ENCODE measurements around the gene NRF1.

Gene NRF1

GRCh38 chr7:129764247-129765084, 152.9 kb downstream of the NRF1 start:
- ChIA-PET CTCF (interaction anchor here (0.6 kb wide), 1 partner anchor 62 kb away, joined by 3 read pairs; no protein-coding TSS in a partner anchor), POLR2A (no interaction called here)
- DNase-seq (ENCODE audit: extremely low spot score) = no peak
- no peak for TF ChIP-seq NFRKB (IDR thresholded peaks at IDR 0.05)
- no peak for TF ChIP-seq FOXA1 (IDR thresholded peaks at IDR 0.05)
- no peak for TF ChIP-seq ELF4 (IDR thresholded peaks at IDR 0.05)
- TF ChIP-seq ZNF384 (IDR thresholded peaks at IDR 0.05) = no peak
- TF ChIP-seq, protein P1, sequence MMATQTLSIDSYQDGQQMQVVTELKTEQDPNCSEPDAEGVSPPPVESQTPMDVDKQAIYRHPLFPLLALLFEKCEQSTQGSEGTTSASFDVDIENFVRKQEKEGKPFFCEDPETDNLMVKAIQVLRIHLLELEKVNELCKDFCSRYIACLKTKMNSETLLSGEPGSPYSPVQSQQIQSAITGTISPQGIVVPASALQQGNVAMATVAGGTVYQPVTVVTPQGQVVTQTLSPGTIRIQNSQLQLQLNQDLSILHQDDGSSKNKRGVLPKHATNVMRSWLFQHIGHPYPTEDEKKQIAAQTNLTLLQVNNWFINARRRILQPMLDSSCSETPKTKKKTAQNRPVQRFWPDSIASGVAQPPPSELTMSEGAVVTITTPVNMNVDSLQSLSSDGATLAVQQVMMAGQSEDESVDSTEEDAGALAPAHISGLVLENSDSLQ (IDR thresholded peaks at IDR 0.05) = no peak
- TF ChIP-seq L3MBTL2 (conservative IDR thresholded peaks at IDR 0.05) = no peak
- no peak for TF ChIP-seq TARDBP (IDR thresholded peaks at IDR 0.05)
- TF ChIP-seq BHLHE40 (IDR thresholded peaks at IDR 0.05; ENCODE audit: borderline replicate concordance) = no peak
- TF ChIP-seq FOXK2 (IDR thresholded peaks at IDR 0.05) = no peak
- no peak for TF ChIP-seq SP1 (IDR thresholded peaks at IDR 0.05)

DNA sequence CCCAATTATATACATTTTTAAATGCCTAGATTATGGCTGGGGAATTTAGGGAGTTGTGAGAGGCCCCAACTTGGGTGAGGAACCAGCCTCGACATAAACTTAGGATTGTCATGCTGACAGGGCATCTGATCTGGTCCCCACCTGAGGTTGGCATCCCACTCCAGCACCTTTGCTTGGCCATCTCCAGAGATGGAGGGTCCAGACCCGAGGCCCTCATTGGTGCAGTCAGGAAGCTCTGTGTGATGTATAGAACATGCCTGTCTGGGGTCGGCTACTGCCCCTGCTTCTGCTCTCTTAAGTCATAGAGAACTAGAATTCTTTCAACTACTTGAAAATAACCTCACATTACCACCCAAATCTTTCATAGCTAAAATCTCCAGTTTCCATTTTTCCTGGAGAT, 153.8 kb downstream of the NRF1 start:
- no peak for TF ChIP-seq BHLHE40 (IDR thresholded peaks at IDR 0.05; ENCODE audit: borderline replicate concordance)
- TF ChIP-seq ARNT (IDR thresholded peaks at IDR 0.05) = no peak
- ChIA-PET CTCF (interaction anchor here (0.7 kb wide), 1 partner anchor 15 kb away, joined by 3 read pairs; no protein-coding TSS in a partner anchor), POLR2A (no interaction called here)
- no peak for DNase-seq (ENCODE audit: extremely low spot score)

DNA sequence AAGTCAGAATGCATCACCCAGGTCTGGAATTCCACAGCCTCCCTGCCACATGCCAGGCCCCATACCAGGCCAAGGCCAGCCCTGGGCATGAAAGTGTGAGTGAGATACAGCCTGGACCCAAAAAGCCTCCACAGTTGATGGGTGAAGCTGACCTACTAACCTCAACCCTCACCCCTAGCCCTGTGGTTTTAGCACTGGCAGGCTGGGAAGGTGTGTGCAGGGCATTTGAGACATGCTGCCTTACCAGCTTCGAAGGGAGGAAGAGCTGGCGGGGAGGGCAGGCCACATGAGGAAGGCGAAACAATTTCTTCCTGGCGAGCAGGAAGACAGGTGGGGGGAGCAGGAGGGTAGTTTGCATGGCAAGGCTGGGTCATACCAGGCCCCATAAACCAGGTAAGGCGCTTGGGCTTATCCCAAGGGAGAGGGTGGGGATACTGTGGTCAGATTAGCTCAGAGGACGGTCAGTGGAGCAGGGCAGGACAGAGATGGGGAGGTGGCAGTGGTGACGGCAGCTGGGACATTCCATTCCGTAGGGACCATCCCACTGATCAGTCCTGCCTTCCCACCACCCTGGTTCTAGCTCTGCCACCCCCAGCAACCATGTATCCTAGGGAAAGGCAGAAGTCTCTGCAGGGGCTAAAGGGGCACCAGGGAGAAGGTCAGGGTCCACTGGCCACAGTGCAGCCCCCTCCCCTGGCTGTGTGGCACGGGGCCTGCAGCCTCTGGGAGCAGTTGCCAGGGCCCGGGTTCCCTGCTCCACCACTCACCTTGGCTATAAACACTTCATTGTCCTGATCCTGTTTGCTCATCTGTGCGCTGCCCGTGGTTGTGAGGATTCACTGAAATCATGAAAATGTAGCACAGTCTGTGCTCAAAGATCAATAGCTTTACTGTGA, 155.8 kb downstream of the NRF1 start:
- ChIA-PET CTCF (no interaction called here), POLR2A (no interaction called here)
- no peak for DNase-seq (ENCODE audit: extremely low spot score)

DNA sequence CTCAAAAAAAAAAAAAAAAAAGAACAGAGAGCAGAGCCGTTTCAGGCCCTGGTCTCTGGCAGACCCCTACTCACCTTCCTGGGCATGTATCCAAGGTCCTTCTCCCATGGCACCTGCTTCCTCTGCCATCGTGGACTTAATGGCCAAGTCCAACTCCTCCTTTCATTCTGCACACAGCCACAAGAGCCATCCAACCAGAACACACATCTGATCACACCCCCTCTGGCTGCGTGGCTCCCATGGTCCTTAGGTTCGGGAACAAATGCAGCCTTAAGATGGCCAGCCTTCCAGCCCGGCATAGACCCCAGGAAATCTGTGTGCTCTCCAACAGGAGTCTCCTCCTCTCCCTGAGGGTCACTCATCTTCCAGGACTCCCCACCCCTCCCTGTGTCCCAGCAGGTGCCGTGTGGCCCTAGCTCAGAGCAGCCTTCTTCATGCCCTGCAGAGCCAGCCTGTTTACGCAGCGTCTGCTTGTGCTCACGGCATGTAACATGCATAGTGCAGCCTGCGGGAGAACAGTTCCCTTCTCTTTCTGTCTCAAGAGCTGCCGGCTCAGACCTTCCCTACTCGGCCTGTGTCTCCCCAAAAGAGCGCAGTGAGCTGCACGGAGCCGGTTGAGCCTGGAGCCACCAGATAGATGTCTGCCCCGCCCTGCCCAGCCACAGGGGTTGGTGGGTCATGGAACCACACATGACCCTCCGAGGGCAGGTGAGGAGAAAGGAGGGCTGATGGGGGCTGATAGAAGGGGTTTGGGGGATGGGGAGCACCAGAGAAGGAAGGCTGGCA, 157.3 kb downstream of the NRF1 start:
- TF ChIP-seq HDGF (IDR thresholded peaks at IDR 0.05; ENCODE audit: borderline replicate concordance) (no peak), FOXA1 (IDR thresholded peaks at IDR 0.05) (no peak), ELF4 (IDR thresholded peaks at IDR 0.05) (no peak), NFRKB (IDR thresholded peaks at IDR 0.05) (no peak), CTBP1 (IDR thresholded peaks at IDR 0.05; ENCODE audit: borderline replicate concordance) (no peak), FOXM1 (IDR thresholded peaks at IDR 0.05; ENCODE audit: borderline replicate concordance) (no peak), ZNF384 (IDR thresholded peaks at IDR 0.05) (no peak), SP1 (IDR thresholded peaks at IDR 0.05) (no peak), SUZ12 (IDR thresholded peaks at IDR 0.05) (no peak), FOXK2 (IDR thresholded peaks at IDR 0.05) (no peak), BHLHE40 (IDR thresholded peaks at IDR 0.05; ENCODE audit: borderline replicate concordance) (no peak), ARNT (IDR thresholded peaks at IDR 0.05) (no peak), L3MBTL2 (conservative IDR thresholded peaks at IDR 0.05) (no peak), LEF1 (IDR thresholded peaks at IDR 0.05; ENCODE audit: borderline replicate concordance) (no peak)
- TF ChIP-seq, protein P1 (IDR thresholded peaks at IDR 0.05) = no peak
- ChIA-PET POLR2A (no interaction called here), CTCF (no interaction called here)
- DNase-seq (ENCODE audit: extremely low spot score) = no peak

More for the DNA sequence above, 155.8 kb downstream of the NRF1 start:
- TF ChIP-seq CTBP1 (IDR thresholded peaks at IDR 0.05; ENCODE audit: borderline replicate concordance) = no peak

DNA sequence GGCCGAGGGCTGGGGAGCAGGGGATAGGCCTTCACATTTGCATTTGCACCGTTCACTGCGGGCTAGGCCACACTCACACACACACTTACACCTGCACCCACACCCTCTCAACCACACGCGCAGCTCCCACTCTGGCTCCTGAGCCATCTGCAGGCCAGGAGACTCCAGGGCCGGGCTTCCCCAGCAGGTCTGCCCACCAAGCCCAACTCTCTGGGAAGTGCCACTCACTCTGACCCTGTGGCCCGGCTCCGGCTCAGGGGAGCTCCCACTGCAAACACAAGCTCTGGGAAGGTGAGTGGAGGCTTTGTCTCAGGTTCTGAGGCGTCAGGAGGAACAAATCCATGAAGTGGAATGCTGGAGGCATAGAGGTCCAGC, 157.9 kb downstream of the NRF1 start:
- TF ChIP-seq CTBP1 (IDR thresholded peaks at IDR 0.05; ENCODE audit: borderline replicate concordance) (no peak), ELF4 (IDR thresholded peaks at IDR 0.05) (no peak), TARDBP (IDR thresholded peaks at IDR 0.05) (no peak), SUZ12 (IDR thresholded peaks at IDR 0.05) (no peak)
- DNase-seq (ENCODE audit: extremely low spot score) = no peak
- ChIA-PET POLR2A (no interaction called here), CTCF (no interaction called here)

GRCh38 chr7:129769866-129770808, 158.6 kb downstream of the NRF1 start:
- CTCF ChIA-PET = interaction anchor here (0.6 kb wide), 1 partner anchor 806 kb away, joined by 4 read pairs; no protein-coding TSS in a partner anchor
- no peak for DNase-seq (ENCODE audit: extremely low spot score)
- POLR2A ChIA-PET = no interaction called here
- TF ChIP-seq ELF4 (IDR thresholded peaks at IDR 0.05) (no peak), LEF1 (IDR thresholded peaks at IDR 0.05; ENCODE audit: borderline replicate concordance) (no peak), BHLHE40 (IDR thresholded peaks at IDR 0.05; ENCODE audit: borderline replicate concordance) (no peak), ARNT (IDR thresholded peaks at IDR 0.05) (no peak), FOXM1 (IDR thresholded peaks at IDR 0.05; ENCODE audit: borderline replicate concordance) (no peak)

Measured in HEK293T (cell line).